KG1 (cell line): ENCODE measurements around the gene IL22.

ENCODE experiments used
- DNase-seq: peaks from one replicate; lab custom pipeline; 2025; lab: John Stamatoyannopoulos, UW

IL22 gene

GRCh38 chr12:68264158-68264855 is 10.9 kb upstream of the IL22 start:
- no peak for DNase-seq

DNA sequence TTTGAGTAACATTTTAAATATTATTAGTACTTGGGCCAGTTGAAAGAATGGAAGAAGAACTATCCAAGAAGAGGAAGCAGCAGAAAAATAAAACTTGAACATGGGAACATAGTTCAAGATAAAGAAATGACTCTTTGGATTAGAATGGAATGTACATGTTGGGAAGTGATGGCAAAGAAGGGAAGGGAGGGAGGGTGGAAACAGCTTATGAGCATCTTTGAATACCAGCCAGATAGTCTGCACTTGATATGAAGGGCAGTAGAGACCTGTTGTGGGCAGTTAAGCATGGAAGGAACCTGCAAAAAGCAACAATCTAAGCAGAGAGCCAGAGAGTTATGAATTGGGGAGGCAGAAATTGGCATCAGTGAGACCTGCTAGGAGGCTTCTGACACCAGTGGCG is 10.0 kb upstream of the IL22 start:
- no peak for DNase-seq

DNA sequence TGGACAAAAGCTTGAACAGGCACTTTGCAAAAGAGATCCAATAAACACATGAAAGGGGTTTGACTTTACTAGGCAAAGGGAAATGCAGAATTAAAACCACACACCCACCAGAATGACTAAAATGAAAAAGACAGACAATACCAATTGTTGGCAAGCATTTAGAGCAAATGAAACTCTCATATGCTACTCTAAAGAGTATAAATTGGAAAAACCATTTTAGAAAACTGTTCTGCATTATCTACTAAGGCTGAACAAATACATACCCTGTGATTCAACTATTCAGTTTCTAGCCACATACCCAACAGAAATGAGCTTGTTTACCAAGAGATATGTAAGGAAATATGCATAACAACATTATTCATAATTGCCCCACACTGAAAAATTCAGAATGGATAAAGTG is 8.5 kb upstream of the IL22 start:
- no peak for DNase-seq

DNA sequence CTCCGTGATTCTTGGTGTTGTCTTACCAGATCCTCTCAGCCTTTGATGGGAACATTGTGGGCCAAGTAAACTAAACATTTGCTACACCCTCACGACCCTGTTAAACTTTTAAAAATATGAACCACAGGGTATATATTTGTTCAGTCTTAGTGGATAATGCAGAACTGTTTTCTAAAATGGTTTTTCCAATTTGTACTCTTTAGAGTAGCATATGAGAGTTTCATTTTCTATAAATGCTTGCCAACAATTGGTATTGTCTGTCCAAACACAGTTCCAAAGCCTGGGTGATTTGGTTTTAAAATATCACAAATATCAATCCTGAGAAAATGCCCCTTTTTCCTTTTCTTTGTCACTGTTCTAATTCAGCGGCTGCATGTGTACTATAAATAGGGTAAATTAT is 6.7 kb upstream of the IL22 start:
- no peak for DNase-seq

DNA sequence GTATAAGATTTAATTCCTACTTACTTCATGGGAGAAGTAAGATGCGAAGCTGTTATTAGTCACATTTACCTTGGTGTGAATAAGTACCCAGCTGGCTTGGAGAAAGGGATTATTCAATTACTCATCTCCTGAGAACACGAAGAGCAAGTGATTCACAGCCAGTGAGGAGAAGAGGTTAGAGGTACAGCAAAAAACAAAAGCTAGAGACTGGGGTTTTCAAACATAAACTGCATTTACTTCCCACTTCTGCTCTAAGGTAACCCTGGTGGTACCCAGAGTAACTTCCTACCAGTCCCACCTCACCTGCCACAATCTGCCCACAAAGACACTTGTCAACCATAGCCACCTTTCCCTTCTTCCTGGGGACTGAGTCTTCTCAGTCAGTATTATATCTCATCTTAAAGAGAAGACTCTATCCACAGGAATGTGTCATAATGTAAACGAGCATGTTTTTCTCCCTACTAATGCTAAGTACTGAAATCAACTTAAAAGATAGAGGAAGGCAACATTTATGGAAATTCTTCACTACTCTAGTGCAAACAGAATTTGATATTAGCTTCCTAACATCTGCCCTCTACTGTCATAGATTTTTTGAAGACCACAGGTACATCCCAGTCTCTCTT is 6.0 kb upstream of the IL22 start:
- no peak for DNase-seq

DNA sequence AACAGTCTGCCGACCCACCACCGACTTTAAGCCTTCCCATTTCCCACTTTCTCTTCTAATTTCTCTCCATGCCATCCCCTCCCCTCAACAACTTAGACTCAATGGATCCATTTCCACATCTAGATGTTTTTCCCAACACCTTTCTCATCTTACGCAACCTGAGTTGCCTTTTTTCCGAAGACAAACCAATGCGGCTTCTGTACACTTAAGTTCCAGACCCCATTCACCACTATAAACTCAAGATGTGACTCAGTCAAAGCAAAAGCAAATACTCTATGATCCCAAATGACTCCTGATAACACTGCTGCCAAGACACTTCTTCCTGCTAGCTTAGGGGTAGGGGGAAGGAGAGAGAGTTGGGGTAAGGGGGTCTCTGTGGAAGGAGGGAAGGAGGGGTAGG is 1.3 kb downstream of the IL22 start:
- no peak for DNase-seq

- no peak for DNase-seq
Measured at GRCh38 chr12:68250454-68250853, 3.0 kb downstream of the IL22 start.

DNA sequence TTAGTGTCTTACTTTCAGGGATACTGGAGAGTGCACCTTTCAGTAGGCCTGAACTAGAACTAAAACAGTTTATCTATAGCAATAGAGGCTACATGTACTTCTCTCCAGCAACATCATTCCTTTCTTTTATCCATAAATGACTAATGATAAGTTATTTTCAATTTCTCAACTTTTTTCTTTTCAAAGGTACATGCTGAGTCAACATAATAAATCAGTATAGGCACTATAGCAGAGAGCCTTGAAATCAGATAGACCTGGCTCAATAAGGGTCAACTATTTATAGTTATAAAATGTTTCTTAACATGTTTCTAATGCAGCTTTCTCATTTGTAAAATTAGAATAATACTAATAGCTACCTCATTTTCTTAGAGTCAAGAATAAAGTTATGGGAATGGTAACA is 5.6 kb downstream of the IL22 start:
- DNase-seq = no peak

- no peak for DNase-seq
Measured at GRCh38 chr12:68246350-68246749, 7.1 kb downstream of the IL22 start.

GRCh38 chr12:68245180-68246021 is 8.0 kb downstream of the IL22 start:
- DNase-seq = no peak

DNA sequence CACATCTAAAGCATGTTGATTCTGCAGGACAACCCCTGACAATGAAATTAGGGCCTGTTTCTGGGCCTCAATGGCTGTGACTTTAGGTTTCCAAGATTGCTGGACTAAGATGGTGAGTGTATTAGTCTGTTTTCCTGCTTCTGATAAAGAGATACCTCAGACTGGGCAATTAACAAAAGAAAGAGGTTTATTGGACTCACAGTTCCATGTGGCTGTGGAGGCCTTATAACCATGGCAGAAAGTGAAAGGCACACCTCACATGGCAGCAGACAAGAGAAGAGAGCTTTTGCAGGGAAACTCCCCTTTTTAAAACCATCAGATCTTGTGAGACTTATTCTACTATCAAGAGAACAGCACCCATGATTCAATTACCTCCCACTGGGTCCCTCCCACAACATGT is 10.6 kb downstream of the IL22 start:
- DNase-seq = no peak

DNA sequence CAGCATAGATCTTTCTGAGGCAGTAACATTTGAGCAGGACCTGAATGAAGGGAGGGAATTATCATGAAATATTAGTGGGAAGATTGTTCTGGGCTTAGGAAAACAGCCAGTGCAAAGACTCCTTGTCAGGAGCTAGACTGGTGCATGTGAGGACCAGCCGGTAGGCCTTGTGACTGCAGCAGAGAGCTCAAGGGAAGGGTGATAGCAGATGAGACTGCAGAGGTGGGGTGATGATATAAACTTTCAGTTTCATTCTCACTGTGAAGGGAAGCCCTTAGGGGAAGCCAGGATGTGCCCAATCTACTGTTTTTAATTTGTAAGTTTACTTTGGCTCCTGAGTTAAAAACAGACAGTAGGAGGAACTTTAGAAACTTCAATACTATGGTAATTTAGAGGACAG is 12.4 kb downstream of the IL22 start:
- no peak for DNase-seq

DNA sequence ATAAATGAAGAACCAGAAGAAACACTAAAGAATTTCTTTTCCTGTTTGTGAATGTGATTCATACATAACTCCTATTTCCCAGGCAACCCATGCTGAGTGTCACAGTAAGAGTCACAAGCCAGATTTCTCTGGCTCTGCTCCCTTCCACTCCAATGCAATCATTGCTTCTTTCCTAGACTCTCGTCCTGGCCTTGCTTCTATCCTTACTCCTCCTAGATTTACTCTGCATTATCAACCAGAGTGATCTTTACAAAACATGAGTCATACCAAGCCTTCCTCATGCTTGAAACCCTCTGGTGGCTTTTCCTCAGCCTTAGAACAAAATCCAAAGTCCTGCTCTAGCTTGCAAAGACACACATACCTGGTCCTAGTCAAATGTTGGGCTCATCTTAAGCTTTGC is 13.3 kb downstream of the IL22 start:
- no peak for DNase-seq

- no peak for DNase-seq
Measured at GRCh38 chr12:68239309-68239982, 14.0 kb downstream of the IL22 start.

DNA sequence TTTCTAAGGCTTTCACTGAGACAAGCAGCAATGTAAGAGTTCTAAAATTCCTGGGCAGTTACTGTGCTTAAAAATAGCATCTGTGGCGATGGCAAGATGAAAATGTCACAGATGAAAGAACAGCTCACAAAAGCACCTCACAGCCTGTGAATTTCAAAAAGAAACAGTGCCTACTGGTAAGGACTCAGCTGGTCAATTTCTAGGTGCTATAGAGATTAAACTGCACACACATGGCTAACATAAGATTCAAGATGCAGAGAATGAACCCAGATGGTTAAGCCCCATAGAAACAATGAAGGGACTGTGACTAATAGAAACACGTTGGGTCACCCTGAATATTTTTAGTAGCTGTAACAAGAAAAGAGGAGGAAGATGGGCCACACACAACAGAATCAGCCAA is 15.8 kb downstream of the IL22 start:
- no peak for DNase-seq

DNA sequence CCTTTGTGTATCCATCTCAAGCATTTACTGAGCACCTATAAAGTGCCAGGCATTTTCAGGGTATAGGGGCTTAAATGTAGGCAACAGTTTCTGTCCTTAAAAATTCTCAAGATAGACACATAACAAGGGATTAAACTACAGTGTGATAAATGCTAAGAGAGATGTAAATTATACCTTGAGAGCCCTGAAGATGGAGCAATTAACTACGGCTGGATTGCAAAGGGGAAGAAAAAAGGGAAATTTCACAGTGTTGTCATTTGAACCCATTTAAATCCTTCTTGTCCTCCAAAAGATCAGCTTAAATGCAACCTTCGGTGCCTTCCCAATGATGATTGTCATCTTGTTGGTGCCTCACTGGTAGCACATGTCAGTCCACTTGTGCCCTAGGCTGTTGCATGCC is 16.3 kb downstream of the IL22 start:
- DNase-seq = no peak

- no peak for DNase-seq
Measured at GRCh38 chr12:68236421-68237059, 16.9 kb downstream of the IL22 start.

DNA sequence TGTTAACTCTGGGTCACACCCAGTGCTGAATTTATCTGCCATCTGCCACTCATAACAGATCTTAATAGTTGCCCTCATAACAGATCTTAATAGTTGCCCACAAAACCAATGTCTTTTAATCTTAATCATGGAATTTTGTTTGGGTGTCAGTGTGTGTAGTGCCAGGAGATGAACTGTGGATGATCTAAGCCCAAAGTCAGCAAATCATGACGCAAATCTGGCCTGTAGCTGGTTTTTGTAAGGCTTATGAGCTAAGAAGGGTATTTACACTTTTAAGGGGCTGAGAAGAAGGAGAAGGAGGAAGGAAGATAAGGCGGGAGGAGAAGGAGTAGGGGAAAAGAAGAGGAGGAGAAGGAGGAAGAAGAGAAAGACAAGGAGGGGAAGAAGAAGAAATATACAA is 17.8 kb downstream of the IL22 start:
- DNase-seq = no peak

- DNase-seq = no peak
Measured at GRCh38 chr12:68234140-68234539, 19.3 kb downstream of the IL22 start.

DNA sequence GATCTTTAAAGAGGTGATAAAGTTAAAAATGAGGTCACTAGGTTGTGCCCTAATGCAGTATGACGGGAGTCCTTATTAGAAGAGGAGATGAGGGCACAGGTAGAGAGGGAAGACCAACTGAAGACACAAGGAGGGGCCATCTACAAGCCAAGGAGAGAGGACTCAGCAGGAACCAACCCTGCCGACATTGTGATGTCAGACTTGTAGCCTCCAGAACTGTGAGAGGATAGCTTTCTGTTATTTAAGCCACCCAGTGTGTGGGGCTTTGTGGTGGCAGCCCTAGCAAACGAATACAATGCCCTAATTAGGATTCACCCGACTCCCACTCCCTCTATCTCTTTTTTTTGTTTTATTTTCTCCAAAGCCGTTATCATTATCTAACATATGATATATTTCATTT is 19.9 kb downstream of the IL22 start:
- no peak for DNase-seq

DNA sequence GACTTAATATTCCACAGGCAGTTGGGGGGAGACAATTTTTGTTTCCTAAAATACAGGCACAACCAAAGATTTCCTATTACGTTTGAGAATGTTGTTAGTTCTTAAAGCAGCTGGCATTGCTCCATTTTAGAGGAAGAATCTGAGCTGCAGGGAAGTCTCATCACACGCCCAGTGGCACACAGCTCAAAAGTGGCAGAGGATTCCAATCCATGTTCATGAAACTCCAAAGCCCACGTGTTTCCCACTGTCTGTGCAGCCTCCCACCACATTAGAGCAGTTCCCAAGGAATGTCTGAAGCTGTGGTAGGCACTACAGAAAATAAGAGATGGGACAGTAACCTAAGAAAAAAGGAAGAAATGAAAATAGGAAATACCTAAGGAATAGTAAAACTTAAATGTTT is 21.7 kb downstream of the IL22 start:
- DNase-seq = no peak

GRCh38 chr12:68231229-68231628 is 22.2 kb downstream of the IL22 start:
- DNase-seq = no peak
